H54 (cell line): Measurements from ENCODE around the gene GPR146.
"Not testable (repeated sequence)": the region's sequence is repeated elsewhere in the genome, so short reads cannot be mapped to it uniquely, and the experiment has no call there.

Experiments used
- DNase-seq: peaks from one replicate; pipeline ENCODE4 v3.0.0; 2011; ENCODE audit warnings: low spot score, mixed read lengths; ENCODE audit not compliant: insufficient read length
- FAIRE-seq: peaks from 3 replicates; lab custom pipeline; 2011; peaks lifted over from hg19 to GRCh38; lab: Jason Lieb, UNC
- POLR2A ChIP-seq: IDR thresholded peaks from 2 replicates; pipeline ENCODE4 v1.6.1; 2011; ENCODE audit warnings: low read depth, mild to moderate bottlenecking, low read length

Gene GPR146

DNA sequence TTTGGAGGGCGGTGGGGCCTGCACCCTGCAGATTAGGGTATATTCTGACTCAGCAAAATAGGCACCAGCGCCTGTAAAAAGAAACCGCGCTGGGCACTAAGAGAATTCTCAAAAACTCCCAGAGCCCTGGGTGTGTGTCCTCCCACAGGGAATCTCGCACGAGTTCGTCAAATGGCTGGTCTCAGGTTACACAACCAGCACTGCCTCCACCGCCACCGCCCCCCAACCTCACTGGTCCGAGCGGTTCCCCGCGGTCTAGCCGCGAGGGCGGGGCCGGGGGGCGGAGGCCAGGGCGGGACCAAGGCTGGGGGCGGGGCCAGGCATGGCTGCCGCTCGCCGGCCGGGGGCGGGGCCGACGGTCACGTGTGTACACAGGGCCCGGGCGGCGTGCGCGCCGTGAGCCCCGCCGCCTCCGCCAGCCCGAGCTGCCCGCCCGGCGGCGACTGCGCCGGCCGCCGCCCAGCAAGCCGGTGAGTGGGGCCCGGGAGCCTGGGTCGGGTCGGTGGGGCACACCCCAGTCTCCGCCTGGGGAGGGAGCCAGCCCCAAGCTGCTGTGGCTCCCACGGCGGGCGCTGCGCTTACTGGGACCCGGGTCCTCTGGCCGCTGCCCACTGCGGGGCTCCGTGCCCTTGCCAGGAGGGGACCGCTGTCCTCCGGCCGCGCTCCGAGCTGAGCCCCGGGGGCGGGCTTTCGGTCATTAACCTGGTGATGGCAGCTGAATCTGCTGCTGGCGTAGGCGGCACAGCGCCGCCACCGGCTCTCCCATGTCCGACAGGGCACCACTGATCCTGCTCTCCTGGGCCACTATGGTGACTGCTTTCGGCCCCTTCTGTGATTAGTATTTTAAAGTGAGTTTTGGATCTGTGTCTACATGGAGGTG lies at the start of gene GPR146:
GPR146 (plus strand) TSS at position 358 of the 880 bp plus-strand sequence. CDS start 12,970 bp downstream, outside the sequence.
- TF ChIP-seq POLR2A, result peak; percentile 45
- FAIRE-seq (peak; percentile 33), DNase-seq (peak; percentile 100)

GRCh38 chr7:994592-995308 lies 49.6 kb upstream of the GPR146 start:
- no peak for TF ChIP-seq POLR2A
- no peak for FAIRE-seq

DNA sequence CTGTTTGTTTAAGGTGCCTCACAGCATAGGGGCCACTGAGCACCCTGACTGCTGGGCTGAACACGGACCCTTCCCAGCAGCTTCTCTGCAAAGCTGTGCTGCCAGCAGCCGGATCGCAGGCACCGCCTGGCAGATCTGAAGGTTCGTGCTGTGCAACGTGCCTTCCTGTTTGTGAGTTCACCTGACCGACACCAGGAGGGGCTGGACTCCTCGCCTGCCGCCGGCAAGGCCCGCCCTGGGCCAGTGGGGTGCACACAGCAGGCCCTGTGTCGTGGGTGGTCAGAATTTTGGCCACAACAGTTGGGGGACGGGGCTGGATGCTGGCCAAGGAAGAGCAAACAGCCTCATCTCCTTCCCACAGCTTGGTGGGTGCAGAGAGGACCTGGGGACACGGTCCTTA lies 48.8 kb upstream of the GPR146 start:
- DNase-seq (no peak), FAIRE-seq (no peak)
- no peak for TF ChIP-seq POLR2A

More at GRCh38 chr7:994592-995308, 49.6 kb upstream of the GPR146 start:
- no peak for DNase-seq

DNA sequence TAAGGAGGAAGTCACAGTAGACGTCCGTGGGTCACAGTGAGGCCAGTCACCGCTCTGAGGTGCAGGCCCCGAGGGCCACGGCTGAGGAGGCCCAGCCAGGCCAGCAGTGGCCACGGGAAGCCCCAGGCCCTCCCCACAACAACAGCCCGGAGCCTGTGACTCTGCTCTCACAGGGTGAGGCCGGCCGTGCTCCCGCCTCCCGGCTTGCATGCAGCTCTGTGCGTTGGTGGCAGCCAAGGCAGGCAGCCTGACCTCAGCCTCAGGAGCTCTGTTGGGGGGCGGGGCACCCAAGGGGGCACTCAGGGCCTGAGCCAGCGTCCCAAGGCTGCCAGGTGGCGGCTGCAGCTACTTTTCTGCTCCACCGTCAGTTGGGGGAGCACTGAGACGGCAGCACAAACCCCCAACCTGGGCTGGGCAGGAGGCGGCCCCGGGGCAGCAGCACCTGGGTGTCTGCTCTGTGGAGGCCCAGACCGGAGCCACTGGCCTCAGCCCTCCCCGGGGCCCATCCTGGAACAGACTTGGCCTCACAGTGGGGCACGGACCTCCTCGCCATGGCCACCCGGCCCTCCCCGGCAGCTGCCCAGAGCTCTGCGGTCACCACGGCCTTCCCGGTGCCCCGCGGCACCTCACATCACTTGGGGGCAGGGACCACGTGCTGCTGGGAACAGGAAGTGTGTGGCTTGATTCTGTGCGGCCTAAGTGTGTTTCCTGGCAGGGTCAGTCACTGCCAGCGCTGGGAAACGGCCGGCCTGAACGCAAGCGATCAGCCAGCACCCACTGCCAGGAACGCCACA lies 48.1 kb upstream of the GPR146 start:
- FAIRE-seq, result no peak
- DNase-seq, result no peak
- TF ChIP-seq POLR2A, result no peak

DNA sequence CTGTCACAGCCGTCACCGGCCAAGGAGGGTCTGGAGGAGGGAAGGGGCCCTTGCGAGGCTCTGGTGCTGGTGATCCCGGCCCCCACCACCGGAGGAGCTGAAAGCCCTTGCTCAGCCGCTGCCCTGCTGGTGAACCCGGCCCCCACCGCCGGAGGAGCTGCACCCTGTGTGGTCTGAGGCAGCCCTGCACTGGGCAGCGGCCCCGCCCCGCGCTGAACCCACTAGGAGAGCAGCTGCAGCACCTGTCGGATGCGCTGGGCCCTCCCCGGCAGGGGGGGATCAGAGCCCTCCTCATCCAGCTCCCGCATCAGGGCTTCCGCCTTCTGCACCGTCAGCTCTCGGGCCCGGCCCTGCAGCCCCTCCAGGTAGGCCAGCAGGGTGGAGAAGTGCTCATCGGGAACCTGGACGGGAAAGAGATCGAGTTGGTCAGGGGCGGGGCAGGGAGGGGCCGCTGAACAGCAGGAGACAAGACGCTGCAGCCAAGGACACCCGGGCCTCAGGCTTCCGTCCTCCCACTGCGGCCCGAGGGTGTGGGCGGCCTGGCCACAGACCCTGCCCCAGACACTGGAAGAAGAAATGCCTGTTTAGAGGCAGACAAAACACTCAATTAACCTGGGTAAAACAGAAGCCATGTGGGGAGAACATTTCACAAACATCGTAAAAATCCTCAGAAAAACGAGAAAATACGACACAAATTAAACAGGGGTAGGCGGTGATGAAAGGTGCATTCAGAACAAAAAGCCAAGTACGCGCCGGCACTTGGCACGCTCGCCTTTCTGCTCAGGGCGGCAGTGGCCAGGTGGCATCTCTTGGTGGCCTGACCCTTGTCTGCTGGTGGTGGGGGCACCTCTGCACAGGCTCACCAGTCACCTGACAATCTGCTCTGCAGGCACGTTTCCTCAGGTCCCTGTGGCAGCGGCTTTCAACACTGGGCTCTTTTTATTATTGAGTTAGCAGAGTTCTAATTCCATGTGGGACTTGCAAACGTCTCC lies 46.6 kb upstream of the GPR146 start:
- DNase-seq, result no peak
- no peak for TF ChIP-seq POLR2A
- no peak for FAIRE-seq

GRCh38 chr7:999149-999879 lies 45.0 kb upstream of the GPR146 start:
- TF ChIP-seq POLR2A, result no peak
- DNase-seq (no peak), FAIRE-seq (no peak)

GRCh38 chr7:999941-1000935 lies 44.1 kb upstream of the GPR146 start:
- no peak for DNase-seq
- no peak for TF ChIP-seq POLR2A
- FAIRE-seq, result no peak

DNA sequence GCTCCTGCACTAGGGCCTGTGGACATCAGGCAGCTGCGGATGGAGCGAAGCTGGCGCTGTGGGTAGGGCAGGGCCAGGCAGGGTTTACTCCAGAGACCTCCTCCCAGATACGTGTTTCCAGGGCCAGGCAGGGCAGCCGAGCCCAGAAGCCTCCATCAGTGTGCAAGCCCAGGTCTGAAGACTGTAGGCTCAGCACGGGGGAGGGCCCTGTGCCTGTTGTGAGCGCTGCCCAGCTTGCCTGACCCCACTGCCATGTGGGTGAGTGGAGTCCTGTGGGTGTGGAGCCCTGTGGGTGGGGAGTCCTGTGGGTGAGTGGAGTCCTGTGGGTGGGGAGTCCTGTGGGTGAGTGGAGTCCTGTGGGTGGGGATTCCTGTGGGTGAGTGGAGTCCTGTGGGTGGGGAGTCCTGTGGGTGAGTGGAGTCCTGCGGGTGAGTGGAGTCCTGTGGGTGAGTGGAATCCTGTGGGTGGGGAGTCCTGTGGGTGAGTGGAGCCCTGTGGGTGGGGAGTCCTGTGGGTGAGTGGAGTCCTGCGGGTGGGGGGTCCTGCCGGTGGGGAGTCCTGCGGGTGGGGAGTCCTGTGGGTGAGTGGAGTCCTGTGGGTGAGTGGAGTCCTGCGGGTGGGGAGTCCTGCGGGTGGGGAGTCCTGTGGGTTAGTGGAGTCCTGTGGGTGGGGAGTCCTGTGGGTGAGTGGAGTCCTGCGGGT lies 43.1 kb upstream of the GPR146 start:
- not testable (repeated sequence) for DNase-seq, FAIRE-seq

GRCh38 chr7:1002026-1002425 lies 42.3 kb upstream of the GPR146 start:
- not testable (repeated sequence) for DNase-seq, FAIRE-seq

GRCh38 chr7:1002445-1002844 lies 41.9 kb upstream of the GPR146 start:
- DNase-seq, FAIRE-seq: not testable (repeated sequence)
